ENCODE results near the gene FAM25C.
"Not testable (repeated sequence)": the region's sequence is repeated elsewhere in the genome, so short reads cannot be mapped to it uniquely, and the experiment has no call there.

Gene FAM25C

GRCh38 chr10:47959677-47960076, 39.9 kb downstream of the FAM25C start:
- in situ Hi-C loops (cut with MboI; ENCODE audit: low sequenced_read_pairs), result not testable (repeated sequence)

GRCh38 chr10:47957158-47957557, 42.4 kb downstream of the FAM25C start:
- in situ Hi-C loops (cut with MboI; ENCODE audit: low sequenced_read_pairs), result not testable (repeated sequence)

- in situ Hi-C loops (cut with MboI; ENCODE audit: low sequenced_read_pairs), result not testable (repeated sequence)
Measured at GRCh38 chr10:47947424-47947823, 52.2 kb downstream of the FAM25C start.

Measured in HL-60/S4 (cell line).